HG02884 (cell line): ENCODE measurements around the gene GPR89A.
"Not testable (repeated sequence)": the region's sequence is repeated elsewhere in the genome, so short reads cannot be mapped to it uniquely, and the experiment has no call there.

Source experiments
- ATAC-seq: cut with Tn5 transposase; IDR thresholded peaks from one replicate; pipeline ENCODE4 v1.9.1; 2021; ENCODE audit warnings: mild to moderate bottlenecking, moderate library complexity; ENCODE audit not compliant: unreplicated experiment

GPR89A gene

GRCh38 chr1:145684858-145685257 lies 77.1 kb downstream of the GPR89A start:
- ATAC-seq, result not testable (repeated sequence)

- not testable (repeated sequence) for ATAC-seq
Measured at GRCh38 chr1:145686078-145686477, 78.3 kb downstream of the GPR89A start.

GRCh38 chr1:145688328-145688727 lies 80.5 kb downstream of the GPR89A start:
- ATAC-seq, result no peak

GRCh38 chr1:145688924-145689323 lies 81.1 kb downstream of the GPR89A start:
- ATAC-seq, result no peak

- ATAC-seq, result no peak
Measured at GRCh38 chr1:145689922-145690321, 82.1 kb downstream of the GPR89A start.

GRCh38 chr1:145690587-145691558 lies 83.1 kb downstream of the GPR89A start:
- ATAC-seq, result peak; percentile 70

- ATAC-seq, result no peak
Measured at GRCh38 chr1:145692785-145693443, 85.1 kb downstream of the GPR89A start.

- no peak for ATAC-seq
Measured at GRCh38 chr1:145695821-145696629, 88.2 kb downstream of the GPR89A start.

- no peak for ATAC-seq
Measured at GRCh38 chr1:145696630-145696960, 88.8 kb downstream of the GPR89A start.

- no peak for ATAC-seq
Measured at GRCh38 chr1:145701306-145701862, 93.6 kb downstream of the GPR89A start.

GRCh38 chr1:145702052-145702451 lies 94.3 kb downstream of the GPR89A start:
- no peak for ATAC-seq

GRCh38 chr1:145702826-145703225 lies 95.0 kb downstream of the GPR89A start:
- ATAC-seq, result no peak

GRCh38 chr1:145705622-145706021 lies 97.8 kb downstream of the GPR89A start:
- ATAC-seq, result no peak

- ATAC-seq, result no peak
Measured at GRCh38 chr1:145706086-145706664, 98.4 kb downstream of the GPR89A start.

- no peak for ATAC-seq
Measured at GRCh38 chr1:145707183-145707867, 99.5 kb downstream of the GPR89A start, which contains the start of gene PDZK1. PDZK1 (minus strand) TSS chr1:145707368; CDS start chr1:145688021, 19,347 bp downstream.

GRCh38 chr1:145708063-145708462 lies 100.3 kb downstream of the GPR89A start:
- no peak for ATAC-seq

- ATAC-seq, result no peak
Measured at GRCh38 chr1:145710291-145711027, 102.7 kb downstream of the GPR89A start.

GRCh38 chr1:145711213-145711651 lies 103.4 kb downstream of the GPR89A start:
- no peak for ATAC-seq

GRCh38 chr1:145714524-145715111 lies 106.8 kb downstream of the GPR89A start:
- ATAC-seq, result no peak
